HG02943 (cell line): Measurements from ENCODE around the gene KIR3DL3.
"Not testable (repeated sequence)": the region's sequence is repeated elsewhere in the genome, so short reads cannot be mapped to it uniquely, and the experiment has no call there.

Experiments used
- ATAC-seq: cut with Tn5 transposase; IDR thresholded peaks from one replicate; pipeline ENCODE4 v1.9.1; 2021; ENCODE audit warnings: mild to moderate bottlenecking, low read depth, moderate library complexity; ENCODE audit not compliant: unreplicated experiment

Gene KIR3DL3

DNA sequence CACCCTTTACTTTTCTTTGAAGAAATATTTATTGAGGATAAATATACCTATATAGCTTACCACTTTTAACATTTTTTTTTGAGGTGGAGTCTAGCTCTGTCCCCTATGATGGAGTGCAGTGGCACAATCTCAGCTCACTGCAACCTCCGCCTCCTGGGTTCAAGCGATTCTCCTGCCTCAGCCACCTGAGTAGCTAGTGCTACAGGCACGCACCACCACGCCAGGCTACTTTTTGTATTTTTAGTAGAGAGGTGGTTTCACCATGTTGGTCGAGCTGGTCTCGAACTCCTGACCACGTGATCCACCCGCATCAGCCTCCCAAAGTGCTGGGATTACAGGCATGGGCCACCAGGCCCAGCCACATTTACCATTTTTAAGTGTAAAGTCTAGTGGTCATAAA lies 51.6 kb downstream of the KIR3DL3 start:
- not testable (repeated sequence) for ATAC-seq

DNA sequence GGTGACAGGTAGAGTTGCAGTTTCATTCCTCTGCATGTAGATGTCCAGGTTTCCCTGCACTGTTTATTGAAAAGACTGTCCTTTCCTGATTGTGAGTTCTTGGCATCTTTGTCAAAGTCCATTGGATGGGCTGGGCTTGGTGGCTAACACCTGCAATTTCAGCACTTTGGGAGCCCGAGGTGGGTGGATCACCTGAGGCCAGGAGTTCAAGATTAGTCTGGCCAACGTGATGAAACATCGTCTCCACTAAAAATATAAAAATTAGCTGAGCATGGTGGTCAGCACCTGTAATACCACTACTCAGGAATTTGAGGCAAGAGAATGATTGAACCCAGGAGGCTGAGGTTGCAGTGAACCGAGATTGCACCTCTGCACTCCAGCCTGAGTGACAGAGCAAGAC lies 53.6 kb downstream of the KIR3DL3 start:
- ATAC-seq, result not testable (repeated sequence)

DNA sequence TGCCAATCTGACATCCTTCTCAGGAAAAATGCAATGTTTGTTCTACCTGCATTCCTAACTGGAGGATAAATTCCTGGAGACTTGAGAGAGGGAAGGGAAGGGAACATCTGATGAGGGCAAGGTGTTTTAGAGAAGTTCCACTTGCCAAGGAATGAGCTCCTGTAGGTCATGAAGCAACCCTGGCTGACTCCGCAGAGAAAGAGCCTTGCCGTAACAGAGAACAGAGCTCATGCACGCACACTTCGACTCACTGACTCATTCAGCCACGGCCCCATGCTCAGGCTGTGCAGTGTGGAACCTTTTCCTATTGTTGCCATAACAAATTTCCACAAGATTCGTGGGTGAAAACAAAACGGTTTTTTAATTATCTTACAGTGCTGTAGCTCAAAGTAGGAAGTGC lies 54.7 kb downstream of the KIR3DL3 start:
- ATAC-seq, result not testable (repeated sequence)

DNA sequence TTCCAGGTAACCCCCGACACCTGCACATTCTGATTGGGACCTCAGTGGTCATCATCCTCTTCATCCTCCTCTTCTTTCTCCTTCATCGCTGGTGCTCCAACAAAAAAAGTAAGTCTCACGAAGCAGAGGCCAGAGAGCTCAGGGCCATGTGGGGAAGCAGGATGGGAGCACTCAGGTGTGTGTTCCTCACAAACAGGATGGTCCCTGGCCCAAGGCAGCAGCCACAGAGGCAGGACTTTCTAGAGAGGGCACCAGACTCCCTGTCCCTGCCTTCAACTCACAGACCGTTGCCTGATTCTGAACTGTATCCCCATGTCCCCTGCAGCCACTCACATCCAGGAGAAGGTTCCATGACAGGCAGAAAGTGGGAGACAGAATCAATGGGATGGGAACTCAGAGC lies 58.7 kb downstream of the KIR3DL3 start:
- ATAC-seq, result not testable (repeated sequence)
